Stimulated activated CD4-positive, alpha-beta T cell treated with anti-CD3 and anti-CD28 coated beads, Interleukin-2, amount 100 ng/mL, for 4 hours (primary cell): Measurements from ENCODE around the gene TOB1.
"Not testable (repeated sequence)": the region's sequence is repeated elsewhere in the genome, so short reads cannot be mapped to it uniquely, and the experiment has no call there.

ENCODE experiments used
- DNase-seq: peaks from one replicate; pipeline ENCODE4 v3.0.0-alpha.2; 2020; ENCODE audit warnings: low read depth

The TOB1 gene

GRCh38 chr17:50868140-50868438 lies 1.9 kb upstream of the TOB1 start:
- no peak for DNase-seq

- peak; percentile 71 for DNase-seq
Observed at GRCh38 chr17:50867363-50868139, 1.4 kb upstream of the TOB1 start.

GRCh38 chr17:50866950-50867362 lies 802 bp upstream of the TOB1 start:
- DNase-seq = peak; percentile 23

- no peak for DNase-seq
Observed at GRCh38 chr17:50865868-50866260, 290 bp downstream of the TOB1 start.

- DNase-seq = peak; percentile 25
Observed at GRCh38 chr17:50865060-50865867, 890 bp downstream of the TOB1 start.

GRCh38 chr17:50864747-50865059 lies 1.5 kb downstream of the TOB1 start:
- DNase-seq = no peak

- DNase-seq = no peak
Observed at GRCh38 chr17:50863931-50864330, 2.2 kb downstream of the TOB1 start.

GRCh38 chr17:50863221-50863843 lies 2.8 kb downstream of the TOB1 start:
- no peak for DNase-seq

GRCh38 chr17:50861822-50862528 lies 4.2 kb downstream of the TOB1 start:
- no peak for DNase-seq

GRCh38 chr17:50861334-50861676 lies 4.8 kb downstream of the TOB1 start:
- no peak for DNase-seq

GRCh38 chr17:50859727-50860126 lies 6.4 kb downstream of the TOB1 start:
- not testable (repeated sequence) for DNase-seq

GRCh38 chr17:50858486-50859225 lies 7.5 kb downstream of the TOB1 start:
- DNase-seq = no peak

- no peak for DNase-seq
Observed at GRCh38 chr17:50856431-50856830, 9.7 kb downstream of the TOB1 start.

- no peak for DNase-seq
Observed at GRCh38 chr17:50855708-50856330, 10.3 kb downstream of the TOB1 start.

GRCh38 chr17:50853781-50854180 lies 12.4 kb downstream of the TOB1 start:
- no peak for DNase-seq

GRCh38 chr17:50853015-50853615 lies 13.0 kb downstream of the TOB1 start:
- no peak for DNase-seq

GRCh38 chr17:50850640-50851039 lies 15.5 kb downstream of the TOB1 start:
- no peak for DNase-seq

- no peak for DNase-seq
Observed at GRCh38 chr17:50848711-50849110, 17.4 kb downstream of the TOB1 start.

- DNase-seq = no peak
Observed at GRCh38 chr17:50848039-50848438, 18.1 kb downstream of the TOB1 start.

- DNase-seq = no peak
Observed at GRCh38 chr17:50847566-50847965, 18.6 kb downstream of the TOB1 start.
